ENCODE results near the gene HDGF. TPM values are rescaled to one million over a fixed set of nuclear protein-coding genes. Genes with fewer than 3 reads are reported as not detected.

Gene HDGF
- total RNA-seq, 1 donor from 2014 or later = 360 TPM

DNA sequence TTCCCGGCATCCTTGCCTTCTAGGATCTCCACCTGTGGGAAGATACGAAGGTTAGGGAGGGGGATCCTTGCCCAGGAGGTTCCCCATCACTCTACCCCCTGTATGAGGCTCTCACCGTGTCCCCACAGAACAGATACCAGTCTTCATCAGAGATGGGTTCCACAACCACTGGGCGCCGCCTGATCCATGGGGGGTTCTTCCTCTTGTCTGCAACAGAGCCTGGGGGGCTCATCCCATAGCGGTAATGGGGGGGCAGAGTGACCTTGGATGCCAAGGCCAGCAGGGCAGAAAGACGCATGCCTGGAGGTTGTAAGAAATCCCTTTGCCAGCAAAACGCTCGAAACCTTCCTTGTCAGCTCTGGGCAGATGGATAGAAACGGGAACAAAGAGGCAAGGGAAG is 13.1 kb downstream of the HDGF start:
- Mint-ChIP-seq H3K36me3 (ENCODE audit: low read depth) (peaks cover 48% of the 10 kb centered on the region), H3K27ac (no peak overlapping the region), H3K9me3 (no peaks in the 10 kb centered on the region), H3K4me1 (peaks cover 15% of the 10 kb centered on the region), H3K27me3 (no peaks in the 10 kb centered on the region), H3K4me3 (no peak overlapping the region)
- intact Hi-C loops (cut with micrococcal nuclease) = no loop called here
- DNase-seq = no peak

GRCh38 chr1:156733989-156734584 is 17.4 kb downstream of the HDGF start:
- H3K27me3 Mint-ChIP-seq = no peaks in the 10 kb centered on the region
- no peak for DNase-seq
- peaks cover 7% of the 10 kb centered on the region for H3K4me1 Mint-ChIP-seq
- peaks cover 34% of the 10 kb centered on the region for H3K36me3 Mint-ChIP-seq (ENCODE audit: low read depth)
- no peaks in the 10 kb centered on the region for H3K9me3 Mint-ChIP-seq
- no peak overlapping the region for H3K27ac Mint-ChIP-seq
- no peak overlapping the region for H3K4me3 Mint-ChIP-seq
- intact Hi-C loops (cut with micrococcal nuclease) = no loop called here

DNA sequence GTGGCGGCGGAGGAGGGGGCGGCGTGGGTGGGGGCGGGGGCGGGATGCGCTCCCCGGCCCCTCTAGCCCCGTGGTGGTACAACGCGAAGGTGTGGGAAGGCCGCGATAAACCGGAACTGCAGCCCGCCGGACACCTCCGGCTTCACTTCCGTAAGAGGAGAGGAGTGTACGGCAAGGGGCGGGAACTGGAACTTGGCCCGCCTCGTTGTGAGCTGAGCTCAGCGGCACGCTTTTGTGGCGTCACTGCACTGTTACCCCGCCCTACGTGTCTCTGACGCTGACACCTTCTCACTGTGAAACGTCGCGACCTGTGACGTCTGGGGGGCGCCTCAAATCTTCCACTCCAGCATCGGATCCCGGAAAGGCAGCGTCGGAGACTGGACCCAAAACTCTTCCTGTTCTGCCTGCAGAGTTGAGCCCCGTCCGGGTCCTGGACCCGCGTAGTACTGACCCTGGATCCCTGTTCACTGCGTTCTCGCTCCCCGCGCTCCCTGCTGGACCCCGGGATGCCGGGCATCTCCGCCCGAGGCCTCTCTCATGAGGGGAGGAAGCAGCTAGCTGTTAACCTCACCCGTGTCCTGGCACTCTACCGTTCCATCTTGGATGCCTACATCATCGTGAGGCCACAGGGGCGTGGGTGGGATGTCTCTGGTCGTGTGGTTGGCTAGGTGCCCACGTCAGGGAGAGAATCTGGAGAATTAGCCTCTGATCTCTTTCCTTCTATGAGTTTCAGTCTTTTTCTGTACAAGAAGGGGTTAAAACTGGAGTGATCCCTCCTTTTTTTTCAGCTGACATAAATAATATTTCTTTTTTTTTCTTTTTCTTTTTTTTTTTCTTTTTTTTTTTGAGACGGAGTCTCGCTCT is 22.6 kb downstream of the HDGF start, which contains the start of gene ISG20L2:
Gene ISG20L2 (minus strand): TSS at position 168 of the 864 bp plus-strand sequence. CDS start 1,114 bp downstream, outside the sequence.
- H3K27me3 Mint-ChIP-seq = no peaks in the 10 kb centered on the region
- peaks cover 23% of the 10 kb centered on the region for H3K36me3 Mint-ChIP-seq (ENCODE audit: low read depth)
- no peaks in the 10 kb centered on the region for H3K9me3 Mint-ChIP-seq
- peak; percentile 99 for DNase-seq
- peaks cover 28% of the 10 kb centered on the region for H3K4me1 Mint-ChIP-seq
- H3K4me3 Mint-ChIP-seq = no peak within 1 kb of the TSS
- intact Hi-C loops (cut with micrococcal nuclease) = loop anchor here (1.0 to 10.0 kb wide), 8 partner anchors 12 to 674 kb away; partner anchors contain the start of genes CRABP2, HDGF, LAMTOR2 and MRPL24
- H3K27ac Mint-ChIP-seq = no peak within 1 kb of the TSS

GRCh38 chr1:156727926-156728598 is 23.4 kb downstream of the HDGF start, which contains the start of gene METTL25B:
TSS of gene METTL25B (plus strand) at chr1:156728469. CDS start at chr1:156729105, 636 bp downstream.
- no peak within 1 kb of the TSS for H3K27ac Mint-ChIP-seq
- H3K9me3 Mint-ChIP-seq = no peaks in the 10 kb centered on the region
- peak; percentile 95 for DNase-seq
- no peak within 1 kb of the TSS for H3K4me3 Mint-ChIP-seq
- H3K4me1 Mint-ChIP-seq = peaks cover 34% of the 10 kb centered on the region
- no peaks in the 10 kb centered on the region for H3K27me3 Mint-ChIP-seq
- H3K36me3 Mint-ChIP-seq (ENCODE audit: low read depth) = peaks cover 28% of the 10 kb centered on the region
- intact Hi-C loops (cut with micrococcal nuclease) = loop anchor here (1.0 to 10.0 kb wide), 8 partner anchors 13 to 673 kb away; partner anchors contain the start of genes CRABP2, HDGF, LAMTOR2 and MRPL24

GRCh38 chr1:156727492-156727891 is 24.0 kb downstream of the HDGF start:
- no peaks in the 10 kb centered on the region for H3K27me3 Mint-ChIP-seq
- peaks cover 34% of the 10 kb centered on the region for H3K4me1 Mint-ChIP-seq
- H3K4me3 Mint-ChIP-seq = no peak overlapping the region
- H3K36me3 Mint-ChIP-seq (ENCODE audit: low read depth) = peaks cover 25% of the 10 kb centered on the region
- intact Hi-C loops (cut with micrococcal nuclease) = loop anchor here (10.0 kb wide), 1 partner anchor 673 kb away; the partner anchor contains the start of genes LAMTOR2 and UBQLN4
- no peaks in the 10 kb centered on the region for H3K9me3 Mint-ChIP-seq
- no peak overlapping the region for H3K27ac Mint-ChIP-seq
- DNase-seq = no peak

DNA sequence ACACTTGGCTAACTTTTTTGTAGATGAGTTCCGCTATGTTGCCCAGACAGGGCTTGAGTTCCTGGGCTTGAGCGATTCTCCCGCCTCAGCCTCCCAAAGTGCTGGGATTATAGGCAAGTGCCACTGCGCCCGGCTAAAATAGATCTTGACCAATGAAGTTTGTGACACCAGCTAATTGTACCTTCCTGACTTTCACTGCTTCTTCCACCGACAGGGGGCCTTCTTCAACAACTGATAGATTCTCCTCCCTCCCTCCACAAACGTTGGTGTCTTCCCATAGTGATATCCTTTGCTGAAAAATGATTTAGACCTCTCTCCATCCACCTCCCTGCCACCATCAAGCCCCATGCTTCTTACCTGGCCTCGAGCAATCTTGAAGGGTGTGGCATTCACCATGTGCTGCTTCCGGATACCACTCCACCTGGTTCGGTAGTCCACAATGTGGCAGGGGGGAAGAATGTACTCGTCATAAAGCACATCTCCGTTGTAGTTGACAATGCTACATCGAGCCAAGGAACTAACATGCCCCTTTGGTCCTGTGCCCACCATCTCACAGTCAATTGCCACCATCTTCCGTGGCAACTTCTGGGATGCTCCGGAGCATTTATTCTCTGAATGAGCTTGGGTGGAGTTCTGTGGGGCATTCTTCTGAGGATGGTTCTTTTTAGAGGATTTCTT is 24.8 kb downstream of the HDGF start:
- peaks cover 34% of the 10 kb centered on the region for H3K4me1 Mint-ChIP-seq
- H3K36me3 Mint-ChIP-seq (ENCODE audit: low read depth) = peaks cover 26% of the 10 kb centered on the region
- no peaks in the 10 kb centered on the region for H3K9me3 Mint-ChIP-seq
- H3K4me3 Mint-ChIP-seq = no peak overlapping the region
- no peak overlapping the region for H3K27ac Mint-ChIP-seq
- intact Hi-C loops (cut with micrococcal nuclease) = loop anchor here (1.0 to 10.0 kb wide), 4 partner anchors 37 to 672 kb away; partner anchors contain the start of genes LAMTOR2, NTRK1 and UBQLN4
- H3K27me3 Mint-ChIP-seq = no peaks in the 10 kb centered on the region
- DNase-seq = peak; percentile 89

DNA sequence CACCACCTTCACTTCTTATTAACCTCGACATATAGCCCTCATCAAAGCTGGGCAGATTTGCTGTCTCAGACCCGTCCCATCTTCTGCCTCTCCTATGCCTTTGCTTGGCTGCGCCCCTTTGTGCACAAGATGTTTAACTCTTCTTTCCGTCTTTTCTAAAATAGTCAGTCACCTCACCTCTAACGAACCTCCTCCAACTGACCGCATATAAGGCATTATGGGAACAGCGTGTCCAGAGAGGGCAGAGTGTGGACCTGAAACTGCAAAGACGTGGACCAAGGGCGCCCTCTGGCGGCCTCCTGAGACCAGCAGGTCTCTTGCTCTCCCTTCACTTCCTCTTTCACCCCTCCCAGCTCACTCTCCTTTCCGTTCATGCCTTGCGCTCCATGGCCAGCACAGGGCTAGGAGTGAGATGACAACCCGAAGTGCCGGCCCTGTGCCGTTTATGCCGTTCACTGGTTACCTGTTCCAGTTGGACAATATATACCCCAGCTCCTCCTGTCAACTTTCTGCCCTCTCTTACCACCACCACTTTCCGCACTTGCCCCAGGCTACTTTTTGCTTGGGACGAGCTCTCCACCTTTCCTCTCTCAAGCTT is 25.7 kb downstream of the HDGF start:
- Mint-ChIP-seq H3K27ac (no peak overlapping the region), H3K27me3 (no peaks in the 10 kb centered on the region), H3K4me3 (no peak overlapping the region), H3K36me3 (ENCODE audit: low read depth) (peaks cover 34% of the 10 kb centered on the region), H3K9me3 (no peaks in the 10 kb centered on the region), H3K4me1 (peaks cover 38% of the 10 kb centered on the region)
- intact Hi-C loops (cut with micrococcal nuclease) = loop anchor here (1.0 to 10.0 kb wide), 5 partner anchors 19 to 671 kb away; partner anchors contain the start of genes LAMTOR2, NTRK1 and UBQLN4
- peak; percentile 95 for DNase-seq

GRCh38 chr1:156721535-156721934 is 29.9 kb downstream of the HDGF start:
- intact Hi-C loops (cut with micrococcal nuclease) = loop anchor here (10.0 kb wide), 1 partner anchor 667 kb away; the partner anchor contains the start of genes LAMTOR2 and UBQLN4
- no peak overlapping the region for H3K4me3 Mint-ChIP-seq

GRCh38 chr1:156721131-156721530 is 30.3 kb downstream of the HDGF start:
- peaks cover 48% of the 10 kb centered on the region for H3K36me3 Mint-ChIP-seq (ENCODE audit: low read depth)
- DNase-seq = no peak
- intact Hi-C loops (cut with micrococcal nuclease) = loop anchor here (10.0 kb wide), 1 partner anchor 666 kb away; the partner anchor contains the start of genes LAMTOR2 and UBQLN4
- peak overlapping the region; percentile 76 for H3K27ac Mint-ChIP-seq
- no peak overlapping the region for H3K4me3 Mint-ChIP-seq
- no peaks in the 10 kb centered on the region for H3K9me3 Mint-ChIP-seq
- peaks cover 23% of the 10 kb centered on the region for H3K4me1 Mint-ChIP-seq
- no peaks in the 10 kb centered on the region for H3K27me3 Mint-ChIP-seq

More at GRCh38 chr1:156721535-156721934, 29.9 kb downstream of the HDGF start:
- no peak for DNase-seq
- H3K4me1 Mint-ChIP-seq = peaks cover 22% of the 10 kb centered on the region
- peaks cover 46% of the 10 kb centered on the region for H3K36me3 Mint-ChIP-seq (ENCODE audit: low read depth)
- H3K27me3 Mint-ChIP-seq = no peaks in the 10 kb centered on the region
- no peaks in the 10 kb centered on the region for H3K9me3 Mint-ChIP-seq
- H3K27ac Mint-ChIP-seq = peak overlapping the region; percentile 76

GRCh38 chr1:156717351-156717750 is 34.1 kb downstream of the HDGF start:
- intact Hi-C loops (cut with micrococcal nuclease) = no loop called here
- no peak overlapping the region for H3K4me3 Mint-ChIP-seq
- no peak for DNase-seq
- no peak overlapping the region for H3K27ac Mint-ChIP-seq
- no peaks in the 10 kb centered on the region for H3K27me3 Mint-ChIP-seq
- peaks cover 34% of the 10 kb centered on the region for H3K36me3 Mint-ChIP-seq (ENCODE audit: low read depth)
- H3K4me1 Mint-ChIP-seq = peaks cover 7% of the 10 kb centered on the region
- H3K9me3 Mint-ChIP-seq = no peaks in the 10 kb centered on the region

- DNase-seq = no peak
- H3K4me1 Mint-ChIP-seq = peaks cover 3% of the 10 kb centered on the region
- peaks cover 17% of the 10 kb centered on the region for H3K36me3 Mint-ChIP-seq (ENCODE audit: low read depth)
- intact Hi-C loops (cut with micrococcal nuclease) = no loop called here
- no peak overlapping the region for H3K27ac Mint-ChIP-seq
- no peak overlapping the region for H3K4me3 Mint-ChIP-seq
- H3K9me3 Mint-ChIP-seq = no peaks in the 10 kb centered on the region
- H3K27me3 Mint-ChIP-seq = no peaks in the 10 kb centered on the region
These were observed 36.6 kb downstream of the HDGF start for GRCh38 chr1:156714830-156715229.

GRCh38 chr1:156712626-156713025 is 38.8 kb downstream of the HDGF start:
- intact Hi-C loops (cut with micrococcal nuclease) = no loop called here
- Mint-ChIP-seq H3K4me3 (no peak overlapping the region), H3K36me3 (ENCODE audit: low read depth) (peaks cover 12% of the 10 kb centered on the region), H3K27me3 (peaks cover 1% of the 10 kb centered on the region), H3K9me3 (no peaks in the 10 kb centered on the region), H3K27ac (no peak overlapping the region), H3K4me1 (peaks cover 3% of the 10 kb centered on the region)
- no peak for DNase-seq

Data from activated CD4-positive, alpha-beta T cell treated with anti-CD3 and anti-CD28 coated beads, Interleukin-2, amount 10 ng/mL, durations not matched to agents 24 days and 14 days (primary cell).